Activated CD4-positive, alpha-beta T cell treated with anti-CD3 and anti-CD28 coated beads, Interleukin-2, amount 10 ng/mL, durations not matched to agents 7 days and 5 days (primary cell): ENCODE results near the gene PLA1A. TPM values are rescaled to one million over a fixed set of nuclear protein-coding genes. Genes with fewer than 3 reads are reported as not detected.
A peak's percentile ranks its signal among the peaks of the same experiment; 100 is the strongest.

Source experiments
- CTCF ChIA-PET: fragments of 350-600 bp; sonication (Branson Sonifier 250); formaldehyde crosslinking; loops from one replicate; lab custom pipeline; 2021; ENCODE audit warnings: antibody characterized with exemption; lab: Charles Lee
- POLR2A ChIA-PET: fragments of 350-600 bp; sonication (Branson Sonifier 250); formaldehyde crosslinking; loops from one replicate; lab custom pipeline; 2021; ENCODE audit warnings: antibody characterized with exemption; lab: Charles Lee
- DNase-seq: peaks from one replicate; pipeline ENCODE4 v3.0.0-alpha.2; 2020
- H3K27ac Mint-ChIP-seq: one replicate; pipeline ENCODE4 v1.8.0; 2021; ENCODE audit warnings: mild to moderate bottlenecking, moderate library complexity, mixed read lengths
- H3K27me3 Mint-ChIP-seq: one replicate; pipeline ENCODE4 v1.8.0; 2021; ENCODE audit warnings: mixed read lengths
- H3K36me3 Mint-ChIP-seq: one replicate; pipeline ENCODE4 v1.8.0; 2021; ENCODE audit warnings: low read depth, mixed read lengths
- H3K4me1 Mint-ChIP-seq: one replicate; pipeline ENCODE4 v1.8.0; 2021; ENCODE audit warnings: mixed read lengths
- H3K4me3 Mint-ChIP-seq: one replicate; pipeline ENCODE4 v1.8.0; 2021; ENCODE audit warnings: mild to moderate bottlenecking, moderate library complexity, mixed read lengths
- H3K9me3 Mint-ChIP-seq: one replicate; pipeline ENCODE4 v1.8.0; 2021; ENCODE audit warnings: mixed read lengths
- total RNA-seq, 2 experiments: library from RNA; stranded (reverse); gene quantifications; one replicate each; pipeline ENCODE4 v1.2.3, GENCODE V29; 2021

PLA1A gene
- total RNA-seq, 2 experiments from 2014 or later, result not detected

DNA sequence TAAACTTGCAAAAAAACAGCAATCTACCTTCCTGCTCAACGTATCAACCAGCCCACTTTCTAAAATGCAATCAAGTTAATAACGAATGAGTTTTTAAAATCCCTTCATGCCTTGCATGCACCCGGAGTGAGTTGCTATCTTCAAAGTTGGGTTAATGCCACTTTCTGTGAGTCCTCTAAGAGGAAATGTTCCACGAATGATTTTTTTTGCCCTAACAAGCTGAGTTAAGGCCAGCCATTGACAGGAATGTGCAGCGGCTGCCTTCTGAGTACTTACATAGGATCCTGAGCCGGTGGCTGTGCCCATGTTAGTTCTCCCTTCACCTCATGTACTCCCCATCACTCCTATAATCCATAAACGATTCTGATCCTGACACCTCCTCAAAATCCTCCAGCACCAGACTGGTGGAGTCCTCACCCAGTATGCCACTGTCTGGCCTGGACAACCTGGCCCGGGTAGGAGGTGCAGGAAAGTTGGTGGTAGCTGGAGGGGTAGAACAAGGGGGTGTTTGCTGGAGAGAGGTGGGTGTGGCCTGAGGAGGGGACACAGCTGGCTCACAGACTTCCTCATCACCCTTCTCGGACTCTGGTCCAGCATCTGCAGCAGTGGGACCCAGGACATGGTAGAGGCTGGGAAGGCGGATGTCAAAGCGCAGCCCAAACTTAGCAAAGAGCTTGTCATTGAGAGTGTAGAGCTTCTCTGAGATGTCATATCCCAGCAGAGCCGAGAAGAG lies 50.3 kb downstream of the PLA1A start:
- no peak for DNase-seq
- Mint-ChIP-seq H3K4me3 (no peak overlapping the region), H3K4me1 (no peaks in the 10 kb centered on the region), H3K36me3 (peaks cover 5% of the 10 kb centered on the region), H3K27me3 (no peaks in the 10 kb centered on the region), H3K9me3 (no peaks in the 10 kb centered on the region), H3K27ac (no peak overlapping the region)
- ChIA-PET POLR2A (interaction anchor here (0.6 kb wide), 1 partner anchor 17 kb away, joined by 4 read pairs; no protein-coding TSS in a partner anchor), CTCF (interaction anchor here (0.7 to 1.9 kb wide), 4 partner anchors 10 to 28 kb away, joined by 3 to 4 read pairs (median 3); no protein-coding TSS in a partner anchor)

GRCh38 chr3:119649761-119650160 lies 52.1 kb downstream of the PLA1A start:
- DNase-seq, result no peak
- POLR2A ChIA-PET, result no interaction called here
- H3K4me3 Mint-ChIP-seq, result no peak overlapping the region
- no peaks in the 10 kb centered on the region for H3K9me3 Mint-ChIP-seq
- no peaks in the 10 kb centered on the region for H3K27me3 Mint-ChIP-seq
- H3K27ac Mint-ChIP-seq, result no peak overlapping the region
- CTCF ChIA-PET, result interaction anchor here (0.9 kb wide), 1 partner anchor 8 kb away, joined by 4 read pairs; no protein-coding TSS in a partner anchor
- peaks cover 5% of the 10 kb centered on the region for H3K36me3 Mint-ChIP-seq
- H3K4me1 Mint-ChIP-seq, result no peaks in the 10 kb centered on the region

DNA sequence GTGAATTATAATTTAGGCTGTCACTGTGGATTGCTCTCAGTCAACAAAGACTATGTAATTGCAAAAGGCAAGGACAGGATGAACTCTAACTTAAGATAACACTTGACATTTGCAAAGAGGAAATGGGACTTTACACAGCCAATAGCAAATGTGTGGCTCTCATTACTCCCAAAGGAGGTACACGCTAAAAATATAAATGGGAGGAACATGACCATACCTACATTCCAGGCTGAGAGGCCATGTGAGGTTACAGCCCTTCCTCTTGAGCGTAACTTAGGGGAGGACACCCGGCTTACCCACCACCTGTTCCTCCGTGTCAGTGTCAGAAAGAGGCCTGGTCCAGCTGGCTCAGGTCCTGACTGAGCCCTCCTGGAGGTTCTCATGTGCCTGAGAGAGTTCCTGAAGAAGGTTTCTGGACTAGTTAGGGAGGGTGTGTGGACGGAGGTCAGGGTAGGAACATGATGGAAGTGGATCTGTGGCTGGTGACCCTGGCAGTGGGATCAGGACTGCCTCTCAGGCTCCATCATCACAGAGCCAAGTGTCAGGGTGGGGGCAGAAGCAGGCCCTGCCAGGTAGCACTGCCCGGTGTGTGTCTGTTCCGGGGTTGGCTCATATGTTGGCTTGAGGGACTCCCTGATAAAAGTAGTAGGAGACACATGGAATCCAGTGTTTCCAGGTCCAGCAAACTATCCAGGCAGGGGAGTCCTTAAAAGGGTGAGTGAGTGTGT lies 54.8 kb downstream of the PLA1A start:
- DNase-seq, result no peak
- Mint-ChIP-seq H3K9me3 (no peaks in the 10 kb centered on the region), H3K27me3 (no peaks in the 10 kb centered on the region), H3K36me3 (no peaks in the 10 kb centered on the region), H3K4me1 (peaks cover 2% of the 10 kb centered on the region), H3K27ac (no peak overlapping the region), H3K4me3 (no peak overlapping the region)
- POLR2A ChIA-PET, result no interaction called here
- CTCF ChIA-PET, result no interaction called here

DNA sequence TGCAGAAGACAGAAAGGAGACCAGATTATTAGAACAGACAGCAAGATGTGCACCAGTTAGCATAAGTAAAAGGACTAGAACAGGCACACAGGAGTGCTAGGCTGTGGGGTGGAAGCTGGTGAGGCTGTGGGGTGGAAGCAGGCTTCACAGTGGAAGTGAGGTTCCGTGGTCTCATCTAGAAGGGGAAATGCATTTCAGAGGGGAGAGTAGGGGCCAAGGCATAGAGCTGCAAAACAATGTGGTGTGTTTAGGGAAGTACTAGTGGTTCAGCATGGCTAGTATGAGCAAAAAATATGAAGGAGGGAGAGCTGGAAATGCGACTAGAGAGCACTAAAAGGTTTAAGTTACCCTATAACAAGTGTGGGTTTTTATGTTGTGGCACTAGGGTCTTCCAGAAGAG lies 56.2 kb downstream of the PLA1A start:
- H3K27me3 Mint-ChIP-seq, result no peaks in the 10 kb centered on the region
- H3K27ac Mint-ChIP-seq, result no peak overlapping the region
- H3K4me3 Mint-ChIP-seq, result no peak overlapping the region
- ChIA-PET CTCF (interaction anchor here (0.9 to 1.0 kb wide), 2 partner anchors 12 to 19 kb away, joined by 4 to 5 read pairs; no protein-coding TSS in a partner anchor), POLR2A (no interaction called here)
- no peaks in the 10 kb centered on the region for H3K36me3 Mint-ChIP-seq
- H3K4me1 Mint-ChIP-seq, result peaks cover 10% of the 10 kb centered on the region
- no peaks in the 10 kb centered on the region for H3K9me3 Mint-ChIP-seq
- DNase-seq, result no peak

DNA sequence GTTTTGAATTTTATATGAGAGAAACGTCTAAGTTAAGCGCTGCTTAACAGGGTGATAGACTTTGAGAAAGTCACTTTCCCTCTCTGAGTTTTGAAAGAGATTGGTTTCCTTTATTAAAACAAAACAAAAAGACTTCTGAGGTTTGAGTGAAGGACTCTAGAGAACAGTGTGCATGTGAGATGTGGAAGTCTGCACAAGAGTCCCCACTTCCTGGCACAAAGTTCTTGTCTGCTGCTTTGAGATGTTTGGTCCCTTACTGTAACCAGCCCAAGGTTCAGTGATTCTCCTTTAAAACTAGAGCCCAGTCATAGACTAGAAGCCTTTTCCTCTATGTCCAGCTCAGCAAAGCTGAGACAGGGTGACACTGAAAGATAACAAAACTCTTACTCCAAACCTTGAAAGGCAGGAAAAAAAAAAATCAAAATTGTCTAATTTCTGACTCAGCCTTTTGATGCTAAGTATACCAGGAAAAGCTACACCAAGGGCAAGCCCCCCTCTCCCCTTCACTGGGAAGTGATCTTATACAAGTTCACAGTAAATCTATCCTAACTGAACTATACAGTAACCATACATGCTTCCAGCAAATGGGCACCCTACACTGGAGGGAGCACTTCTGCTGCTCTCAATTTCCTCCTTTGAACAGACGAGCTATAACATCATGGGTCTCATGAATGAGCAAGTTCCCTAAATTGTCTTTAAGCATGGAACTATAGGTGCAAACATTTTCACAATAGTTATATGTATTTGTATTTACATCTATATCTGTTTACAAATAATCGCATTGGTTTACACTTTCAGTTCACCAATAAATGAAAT lies 60.4 kb downstream of the PLA1A start:
- Mint-ChIP-seq H3K9me3 (no peaks in the 10 kb centered on the region), H3K4me1 (peaks cover 10% of the 10 kb centered on the region), H3K27me3 (no peaks in the 10 kb centered on the region), H3K4me3 (no peak overlapping the region), H3K36me3 (no peaks in the 10 kb centered on the region), H3K27ac (peak overlapping the region; percentile 10)
- ChIA-PET POLR2A (no interaction called here), CTCF (interaction anchor here (0.7 to 1.9 kb wide), 3 partner anchors 9 to 15 kb away, joined by 3 to 6 read pairs (median 4); no protein-coding TSS in a partner anchor)
- DNase-seq, result no peak

GRCh38 chr3:119658994-119659393 lies 61.3 kb downstream of the PLA1A start:
- Mint-ChIP-seq H3K4me3 (no peak overlapping the region), H3K4me1 (peaks cover 10% of the 10 kb centered on the region), H3K36me3 (no peaks in the 10 kb centered on the region), H3K27me3 (no peaks in the 10 kb centered on the region), H3K27ac (no peak overlapping the region), H3K9me3 (no peaks in the 10 kb centered on the region)
- DNase-seq, result no peak
- CTCF ChIA-PET, result no interaction called here
- POLR2A ChIA-PET, result no interaction called here

DNA sequence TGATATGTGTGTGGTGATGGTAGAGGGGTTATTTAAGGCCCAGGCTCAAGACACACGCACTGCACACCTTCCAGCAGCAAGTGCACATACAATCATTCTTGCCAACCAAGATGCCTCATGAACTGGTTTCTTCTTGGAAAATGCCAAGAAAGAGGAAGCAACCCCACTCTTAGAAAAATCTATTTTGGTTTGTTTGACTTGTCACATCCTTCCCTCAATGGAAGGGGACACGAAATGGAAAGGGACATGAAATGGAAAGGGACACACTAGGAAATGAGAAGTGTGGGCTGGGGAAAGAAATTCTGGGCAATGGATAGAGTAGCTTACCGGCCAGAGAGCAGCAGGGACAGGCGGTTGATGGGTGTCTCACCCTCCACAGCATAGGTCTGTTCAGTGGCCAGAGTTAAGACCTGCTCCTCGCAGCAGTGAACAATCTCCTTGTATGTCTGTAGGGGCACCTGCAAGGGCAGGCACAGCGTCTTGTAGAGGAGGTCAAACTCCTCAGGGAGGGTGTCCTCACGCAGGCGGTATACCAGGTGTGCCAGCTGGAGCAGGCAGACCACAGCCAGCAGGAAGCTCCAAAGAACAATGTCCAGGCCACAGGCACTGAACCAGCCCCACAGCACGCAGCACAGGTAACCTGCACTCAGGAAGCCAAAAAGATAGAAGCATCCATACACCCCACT lies 62.1 kb downstream of the PLA1A start:
- Mint-ChIP-seq H3K4me1 (peaks cover 10% of the 10 kb centered on the region), H3K27ac (no peak overlapping the region), H3K36me3 (no peaks in the 10 kb centered on the region), H3K27me3 (no peaks in the 10 kb centered on the region), H3K9me3 (no peaks in the 10 kb centered on the region), H3K4me3 (no peak overlapping the region)
- ChIA-PET POLR2A (no interaction called here), CTCF (interaction anchor here (1.2 kb wide), 1 partner anchor 21 kb away, joined by 3 read pairs; no protein-coding TSS in a partner anchor)
- DNase-seq, result no peak

GRCh38 chr3:119660474-119661440 lies 63.1 kb downstream of the PLA1A start, which contains the start of gene POPDC2:
Gene POPDC2 (minus strand): TSS chr3:119660589. CDS start chr3:119660423, 166 bp downstream.
- H3K4me1 Mint-ChIP-seq, result peaks cover 15% of the 10 kb centered on the region
- no peaks in the 10 kb centered on the region for H3K9me3 Mint-ChIP-seq
- POLR2A ChIA-PET, result no interaction called here
- no peak for DNase-seq
- no peaks in the 10 kb centered on the region for H3K27me3 Mint-ChIP-seq
- H3K27ac Mint-ChIP-seq, result no peak within 1 kb of the TSS
- no peak within 1 kb of the TSS for H3K4me3 Mint-ChIP-seq
- CTCF ChIA-PET, result interaction anchor here (1.0 to 1.2 kb wide), 4 partner anchors 14 to 21 kb away, joined by 3 read pairs; no protein-coding TSS in a partner anchor
- H3K36me3 Mint-ChIP-seq, result no peaks in the 10 kb centered on the region

DNA sequence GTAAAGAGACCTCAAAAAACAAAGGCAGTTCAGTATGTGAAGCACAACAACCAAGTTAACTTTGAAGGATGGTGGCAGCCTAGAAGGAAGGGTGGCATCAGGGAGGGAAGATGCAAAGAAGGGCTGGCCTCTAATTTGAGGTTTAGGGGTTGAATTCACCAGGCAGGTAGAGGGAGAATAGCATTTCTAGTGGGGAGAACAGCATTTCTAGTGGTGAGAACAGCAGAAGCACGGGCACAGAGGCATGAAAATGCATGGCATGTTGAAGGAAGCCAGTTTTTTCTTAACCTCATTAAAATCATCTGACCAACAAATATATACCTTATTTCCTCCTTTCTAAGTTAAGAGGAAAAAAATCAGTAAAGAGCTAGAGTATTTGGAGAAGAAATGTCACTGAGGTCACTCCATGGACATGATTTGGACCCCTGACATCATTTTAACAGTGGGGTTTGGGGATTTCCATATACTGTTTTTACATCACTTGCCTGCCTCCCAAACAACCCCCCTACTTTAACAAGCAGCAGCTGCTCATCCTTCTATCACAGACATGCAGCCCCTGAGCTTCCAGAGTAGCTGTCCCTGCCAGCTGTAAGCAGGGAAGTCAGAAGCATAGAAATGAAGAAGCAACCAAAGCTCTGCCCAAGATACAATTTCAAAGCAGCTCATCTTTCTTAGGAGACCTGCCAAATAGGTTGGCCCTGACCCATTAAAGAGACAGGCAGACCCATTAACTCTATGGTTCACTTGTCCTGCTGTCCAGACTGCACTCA lies 65.1 kb downstream of the PLA1A start:
- H3K27me3 Mint-ChIP-seq, result no peaks in the 10 kb centered on the region
- H3K27ac Mint-ChIP-seq, result no peak overlapping the region
- CTCF ChIA-PET, result interaction anchor here (0.8 to 1.3 kb wide), 5 partner anchors 10 to 63 kb away, joined by 3 to 5 read pairs (median 4); no protein-coding TSS in a partner anchor
- DNase-seq, result no peak
- H3K9me3 Mint-ChIP-seq, result no peaks in the 10 kb centered on the region
- POLR2A ChIA-PET, result interaction anchor here (0.9 kb wide), 1 partner anchor 14 kb away, joined by 3 read pairs; no protein-coding TSS in a partner anchor
- H3K4me3 Mint-ChIP-seq, result no peak overlapping the region
- H3K4me1 Mint-ChIP-seq, result peaks cover 10% of the 10 kb centered on the region
- H3K36me3 Mint-ChIP-seq, result peaks cover 13% of the 10 kb centered on the region

- ChIA-PET POLR2A (no interaction called here), CTCF (interaction anchor here (1.3 kb wide), 1 partner anchor 11 kb away, joined by 5 read pairs; no protein-coding TSS in a partner anchor)
- H3K4me1 Mint-ChIP-seq, result peaks cover 5% of the 10 kb centered on the region
- H3K9me3 Mint-ChIP-seq, result no peaks in the 10 kb centered on the region
- peaks cover 15% of the 10 kb centered on the region for H3K36me3 Mint-ChIP-seq
- H3K27me3 Mint-ChIP-seq, result no peaks in the 10 kb centered on the region
- no peak overlapping the region for H3K4me3 Mint-ChIP-seq
- H3K27ac Mint-ChIP-seq, result no peak overlapping the region
- DNase-seq, result no peak
Measured at GRCh38 chr3:119663885-119664284, 66.2 kb downstream of the PLA1A start.
